H1 (cell line): ENCODE measurements around the gene ZNF619. TPM values are rescaled to one million over a fixed set of nuclear protein-coding genes. Genes with fewer than 3 reads are reported as not detected.

ENCODE experiments used
- CTCF ChIA-PET: fragments of 300-600 bp; sonication (Branson Sonifier 250); formaldehyde crosslinking; loops from one replicate; lab custom pipeline; 2021; ENCODE audit not compliant: partially characterized antibody; lab: Charles Lee
- POLR2A ChIA-PET: fragments of 300-600 bp; sonication (Branson Sonifier 250); formaldehyde crosslinking; loops from one replicate; lab custom pipeline; 2021; ENCODE audit warnings: inconsistent platforms; ENCODE audit not compliant: partially characterized antibody; lab: Charles Lee
- DNase-seq, 2 experiments: peaks; one replicate each; pipeline versions ENCODE4 v3.0.0 to v3.0.0-alpha.2; 2010 to 2022; ENCODE audit warnings: low spot score in 2 of 2, low read depth in 1 of 2, mixed read lengths in 1 of 2
- FAIRE-seq: peaks from 2 replicates; lab custom pipeline; 2011; peaks lifted over from hg19 to GRCh38; lab: Jason Lieb, UNC
- H2AFZ ChIP-seq: 2 replicates; pipeline ENCODE4 v1.8.1; 2012; ENCODE audit warnings: low read length, inconsistent platforms
- H2AK5ac ChIP-seq: 2 replicates; pipeline ENCODE4 v1.6.1; 2013; ENCODE audit warnings: low read depth, low read length
- H2BK120ac ChIP-seq: replicated peaks from 2 replicates; pipeline ENCODE3; 2013; ENCODE audit warnings: low read depth, low read length, inconsistent platforms
- H2BK12ac ChIP-seq: 2 replicates; pipeline ENCODE4 v1.6.1; 2013; ENCODE audit warnings: low read depth, low read length
- H2BK15ac ChIP-seq: 2 replicates; pipeline ENCODE4 v1.6.1; 2013; ENCODE audit warnings: low read length
- H2BK20ac ChIP-seq: 2 replicates; pipeline ENCODE4 v1.6.1; 2013; ENCODE audit warnings: low read length
- H2BK5ac ChIP-seq: 2 replicates; pipeline ENCODE4 v1.6.1; 2013; ENCODE audit warnings: low read depth, low read length
- H3K14ac ChIP-seq: 2 replicates; pipeline ENCODE4 v1.6.1; 2013; ENCODE audit warnings: inconsistent platforms; ENCODE audit not compliant: insufficient read length
- H3K18ac ChIP-seq: 2 replicates; pipeline ENCODE4 v1.6.1; 2013; ENCODE audit warnings: low read length; ENCODE audit errors: extremely low read depth
- H3K23ac ChIP-seq: 2 replicates; pipeline ENCODE4 v1.6.1; 2013; ENCODE audit warnings: inconsistent platforms; ENCODE audit not compliant: insufficient read length
- H3K23me2 ChIP-seq: 2 replicates; pipeline ENCODE4 v1.6.1; 2013; ENCODE audit warnings: low read depth, low read length
- H3K27ac ChIP-seq: 2 replicates; pipeline ENCODE4 v1.6.1; 2011; ENCODE audit warnings: low read depth, low read length, inconsistent platforms
- H3K27me3 ChIP-seq, 4 experiments: replicated peaks in 1 of 4; 1 replicate in 1 of 4; 2 replicates in 3 of 4; pipeline versions ENCODE4 v1.6.1 to v1.8.1; 2011 to 2013; ENCODE audit warnings: low read length in 3 of 4, mild to moderate bottlenecking in 3 of 4, inconsistent platforms in 2 of 4, mixed read lengths in 2 of 4, moderate library complexity in 1 of 4; ENCODE audit not compliant: control insufficient read depth in 3 of 4, insufficient read depth in 3 of 4; ENCODE audit errors: extremely low read depth in 1 of 4
- H3K36me3 ChIP-seq, 4 experiments: 2 replicates each; pipeline versions ENCODE4 v1.6.1 to v1.8.1; 2011 to 2013; ENCODE audit warnings: mild to moderate bottlenecking in 4 of 4, low read length in 3 of 4, moderate library complexity in 2 of 4, control low read depth in 1 of 4, inconsistent platforms in 1 of 4; ENCODE audit not compliant: insufficient read depth in 4 of 4, control insufficient read depth in 2 of 4
- H3K4ac ChIP-seq: replicated peaks from 2 replicates; pipeline ENCODE3; 2013; ENCODE audit warnings: low read length, low read depth, mixed read lengths, inconsistent platforms; ENCODE audit not compliant: insufficient read length
- H3K4me1 ChIP-seq, 4 experiments: replicated peaks in 1 of 4; 1 replicate in 1 of 4; 2 replicates in 3 of 4; pipeline versions ENCODE4 v1.6.1 to v1.8.1; 2011 to 2013; ENCODE audit warnings: low read length in 3 of 4, inconsistent platforms in 2 of 4, mixed read lengths in 1 of 4; ENCODE audit not compliant: insufficient read depth in 4 of 4, control insufficient read depth in 3 of 4
- H3K4me2 ChIP-seq, 2 experiments: 2 replicates each; pipeline versions ENCODE4 v1.6.1 to v1.8.1; 2011 to 2013; ENCODE audit warnings: low read depth in 2 of 2, low read length in 2 of 2, control low read depth in 1 of 2, inconsistent platforms in 1 of 2, mild to moderate bottlenecking in 1 of 2; ENCODE audit not compliant: insufficient read depth in 1 of 2
- H3K4me3 ChIP-seq, 4 experiments: fragments of 200-600, 300-600 bp in 1 of 4; sonication (generic), shearing (Covaris generic), sonication (Bioruptor Twin) in 1 of 4; 2 replicates each; pipeline versions ENCODE4 v1.5.1 to v1.8.1; 2011 to 2016; ENCODE audit warnings: low read length in 4 of 4, low read depth in 3 of 4, control low read depth in 2 of 4, inconsistent platforms in 2 of 4, mild to moderate bottlenecking in 2 of 4, mixed read lengths in 1 of 4, moderate library complexity in 1 of 4; ENCODE audit not compliant: insufficient read depth in 2 of 4; ENCODE audit errors: extremely low read depth in 1 of 4
- H3K56ac ChIP-seq: replicated peaks from 2 replicates; pipeline ENCODE3; 2013; ENCODE audit warnings: low read depth, mild to moderate bottlenecking, mixed read lengths, low read length, inconsistent platforms; ENCODE audit not compliant: insufficient read length
- H3K79me1 ChIP-seq: 2 replicates; pipeline ENCODE4 v1.6.1; 2013; ENCODE audit warnings: low read depth, low read length, control low read depth
- H3K79me2 ChIP-seq, 2 experiments: 2 replicates each; pipeline versions ENCODE4 v1.6.1 to v1.8.1; 2012 to 2013; ENCODE audit warnings: low read length in 2 of 2, mild to moderate bottlenecking in 2 of 2, inconsistent platforms in 1 of 2; ENCODE audit not compliant: insufficient read depth in 2 of 2, control insufficient read depth in 1 of 2
- H3K9ac ChIP-seq, 4 experiments: replicated peaks in 1 of 4; 1 replicate in 1 of 4; 2 replicates in 3 of 4; pipeline versions ENCODE4 v1.6.1 to v1.8.1; 2011 to 2013; ENCODE audit warnings: low read depth in 3 of 4, low read length in 3 of 4, control low read depth in 2 of 4, mild to moderate bottlenecking in 2 of 4, moderate library complexity in 2 of 4, inconsistent platforms in 1 of 4; ENCODE audit errors: extremely low read depth in 1 of 4
- H3K9me3 ChIP-seq, 2 experiments: 2 replicates each; pipeline versions ENCODE4 v1.6.1 to v1.8.1; 2012 to 2013; ENCODE audit warnings: mild to moderate bottlenecking in 2 of 2, moderate library complexity in 2 of 2, control low read depth in 1 of 2, inconsistent platforms in 1 of 2, low read depth in 1 of 2, low read length in 1 of 2, mixed read lengths in 1 of 2; ENCODE audit not compliant: insufficient read depth in 2 of 2
- H4K20me1 ChIP-seq, 2 experiments: replicated peaks in 1 of 2; 2 replicates each; pipeline versions ENCODE3 to v1.8.1; 2011 to 2013; ENCODE audit warnings: inconsistent platforms in 2 of 2, low read length in 2 of 2, mild to moderate bottlenecking in 1 of 2; ENCODE audit not compliant: insufficient read depth in 2 of 2, control insufficient read depth in 1 of 2
- H4K5ac ChIP-seq: 2 replicates; pipeline ENCODE4 v1.6.1; 2013; ENCODE audit warnings: low read length, low read depth, mixed read lengths, inconsistent platforms; ENCODE audit not compliant: insufficient read length
- H4K8ac ChIP-seq: 2 replicates; pipeline ENCODE4 v1.8.0; 2013; ENCODE audit warnings: mild to moderate bottlenecking, moderate library complexity, low read length, inconsistent platforms; ENCODE audit not compliant: insufficient read depth; ENCODE audit errors: extremely low read depth
- H4K91ac ChIP-seq: replicated peaks from 2 replicates; pipeline ENCODE3; 2013; ENCODE audit warnings: low read length, mixed read lengths, inconsistent platforms; ENCODE audit not compliant: insufficient read length
- ASH2L ChIP-seq: fragments of 200-600, 300-600 bp; sonication (generic); IDR thresholded peaks from one replicate; pipeline ENCODE4 v1.7.1; 2017; ENCODE audit warnings: low read length
- CEBPB ChIP-seq: IDR thresholded peaks from 2 replicates; pipeline ENCODE4 v1.6.1; 2012; ENCODE audit warnings: low read depth, low read length
- FOSL1 ChIP-seq: IDR thresholded peaks from 2 replicates; pipeline ENCODE4 v1.6.1; 2011; ENCODE audit warnings: mild to moderate bottlenecking, low read depth, low read length, moderate library complexity; ENCODE audit not compliant: insufficient read depth
- HDAC2 ChIP-seq, 2 experiments: fragments of 300-600 bp in 1 of 2; sonication (generic) in 1 of 2; IDR thresholded peaks; 2 replicates each; pipeline ENCODE4 v1.6.1; 2011 to 2012; ENCODE audit warnings: low read depth in 2 of 2, low read length in 2 of 2, mild to moderate bottlenecking in 2 of 2, moderate library complexity in 2 of 2, borderline replicate concordance in 1 of 2, inconsistent platforms in 1 of 2
- JUND ChIP-seq: IDR thresholded peaks from 2 replicates; pipeline ENCODE4 v1.6.1; 2011; ENCODE audit warnings: mild to moderate bottlenecking, improper control_type of control experiment, low read length
- POLR2A ChIP-seq, 2 experiments: IDR thresholded peaks; 1 replicate in 1 of 2; 2 replicates in 1 of 2; pipeline ENCODE4 v1.6.1; 2011; ENCODE audit warnings: low read depth in 2 of 2, low read length in 2 of 2, mild to moderate bottlenecking in 2 of 2; ENCODE audit errors: control extremely low read depth in 1 of 2
- SAP30 ChIP-seq: fragments of 300-600 bp; sonication (generic); IDR thresholded peaks from 2 replicates; pipeline ENCODE4 v1.7.1; 2012; ENCODE audit warnings: low read length, moderate library complexity, mild to moderate bottlenecking, inconsistent platforms; ENCODE audit not compliant: insufficient read depth, insufficient replicate concordance
- SIN3A ChIP-seq, 2 experiments: IDR thresholded peaks in 1 of 2; conservative IDR thresholded peaks in 1 of 2; 2 replicates each; pipeline ENCODE4 v1.6.1; 2011 to 2012; ENCODE audit warnings: low read length in 2 of 2, improper control_type of control experiment in 1 of 2, low read depth in 1 of 2, mild to moderate bottlenecking in 1 of 2
- SP1 ChIP-seq: IDR thresholded peaks from 2 replicates; pipeline ENCODE4 v1.6.1; 2011; ENCODE audit warnings: low read depth, low read length
- TAF1 ChIP-seq: IDR thresholded peaks from 2 replicates; pipeline ENCODE4 v1.6.1; 2011; ENCODE audit warnings: mild to moderate bottlenecking, low read depth, low read length
- TEAD4 ChIP-seq: IDR thresholded peaks from 2 replicates; pipeline ENCODE4 v1.6.1; 2012; ENCODE audit warnings: low read depth, low read length, inconsistent platforms, mixed read lengths
- YY1 ChIP-seq: IDR thresholded peaks from 2 replicates; pipeline ENCODE4 v1.6.1; 2011; ENCODE audit warnings: low read depth, mild to moderate bottlenecking, low read length
- WGBS, 2 experiments: shearing (Covaris generic) in 1 of 2; methylation state at CpG; one replicate each; pipeline versions ENCODE4 v1.1.6 to v1.1.7; 2013 to 2015; ENCODE audit warnings: low lambda C conversion rate in 2 of 2, mixed read lengths in 2 of 2, inconsistent platforms in 1 of 2, low coverage in 1 of 2, missing lambda C conversion rate in 1 of 2; ENCODE audit not compliant: insufficient replicate concordance in 2 of 2, insufficient coverage in 1 of 2, insufficient read length in 1 of 2; ENCODE audit errors: extremely low coverage in 1 of 2, missing lambda C conversion rate in 1 of 2; 5-methylcytosine and 5-hydroxymethylcytosine counted together
- polyA plus RNA-seq, 7 experiments: library from polyadenylated mRNA; depleted of rRNA in 3 of 7; stranded (reverse) in 5 of 7; unstranded in 2 of 7; fragments of >200 nt in 5 of 7; fragments of 200-250 nt in 2 of 7; gene quantifications; 1 replicate in 5 of 7; 2 replicates in 1 of 7; 4 replicates in 1 of 7; pipeline versions ENCODE4 v1.2.1 to v1.2.3, GENCODE V29; 2011 to 2013; ENCODE audit warnings: missing spikeins in 2 of 7, mixed read lengths in 2 of 7
- total RNA-seq: library from RNA; stranded (reverse); fragmentation: NEBNext Ultra II Directional; extraction: Animal tissue kit (Norgen Biotek cat#: 25700); gene quantifications from 2 replicates; pipeline ENCODE4 v1.2.1, GENCODE V29; 2021

ZNF619 gene
- total and polyA plus RNA-seq, 2 of the 8 experiments (the other 6 are each of a cell fraction or from before 2014, with no cell fraction given), result 2.3 to 8.2 TPM

- Histone ChIP-seq H4K91ac (peak within 1 kb of the TSS; percentile 98), H4K20me1 (no peaks in the 10 kb centered on the region), H3K4me2 (peak within 1 kb of the TSS; percentile 96), H2AFZ (peak within 1 kb of the TSS; percentile 47), H3K9ac (peak within 1 kb of the TSS; percentile 93 to 96 (median 94)), H3K4ac (peak within 1 kb of the TSS; percentile 91), H3K4me1 (peaks cover 0 to 4% (median 0%) of the 10 kb centered on the region in 4 experiments; a peak in 2 of 7 replicates), H4K5ac (peak within 1 kb of the TSS; percentile 99), H3K36me3 (peaks cover under 1 to 10% (median 1%) of the 10 kb centered on the region in 4 experiments; a peak in 5 of 8 replicates), H3K56ac (peak within 1 kb of the TSS; percentile 95), H2BK20ac (no peak within 1 kb of the TSS), H3K23ac (no peak within 1 kb of the TSS), H3K4me3 (peak within 1 kb of the TSS; percentile 83 to 85 (median 84)), H2BK120ac (peak within 1 kb of the TSS; percentile 13), H4K8ac (peak within 1 kb of the TSS; percentile 99), H3K27me3 (no peaks in the 10 kb centered on the region), H3K79me1 (peaks cover 2% of the 10 kb centered on the region; the same call in 1 of the 2 replicates), H3K79me2 (peaks cover 0 to 20% of the 10 kb centered on the region in 2 experiments; a peak in 2 of 4 replicates), H3K14ac (no peak within 1 kb of the TSS), H2AK5ac (no peak within 1 kb of the TSS), H3K23me2 (peaks cover 8% of the 10 kb centered on the region), H3K27ac (peak within 1 kb of the TSS; percentile 95), H2BK5ac (peak within 1 kb of the TSS; percentile 96), H3K9me3 (no peaks in the 10 kb centered on the region), H2BK12ac (no peak within 1 kb of the TSS), H2BK15ac (peak within 1 kb of the TSS; percentile 85; the same call in 1 of the 2 replicates), H3K18ac (peak within 1 kb of the TSS; percentile 98)
- POLR2A ChIA-PET, result interaction anchor here (0.6 to 3.8 kb wide), 26 partner anchors 8 to 674 kb away, joined by 3 to 78 read pairs (median 4); partner anchors contain the start of genes CTNNB1, RPL14, ZNF619 and ZNF620
- 2% methylated on average over 48 of the region's 59 CpGs; no CpG with 5 or more reads in 1 of the 2 experiments for WGBS, 2 experiments
- CTCF ChIA-PET, result interaction anchor here (1.8 to 3.6 kb wide), 2 partner anchors 19 to 198 kb away, joined by 5 to 14 read pairs; partner anchors contain the start of gene ZNF620
- DNase-seq (peak; percentile 39 to 94), FAIRE-seq (no peak)
- TF ChIP-seq CEBPB, result no peak
- TF ChIP-seq SP1, result 0 out of 2 replicates have a peak, but pooled peaks have one; percentile 26
- TF ChIP-seq TEAD4, result no peak
- TF ChIP-seq JUND, result no peak; the same call in 1 of the 2 replicates
- TF ChIP-seq SIN3A (conservative IDR thresholded peaks at IDR 0.05 in 1 of 2, IDR thresholded peaks at IDR 0.05 in 1 of 2; ENCODE audit: low read depth in 1 of 2, low read length in 2 of 2), result peak; percentile 20 to 63; a peak in 1 of 4 replicates
- TF ChIP-seq YY1, result peak; percentile 67
- peak; percentile 36 for TF ChIP-seq SAP30
- peak; percentile 97 to 99 for TF ChIP-seq POLR2A (IDR thresholded peaks at IDR 0.05; ENCODE audit: control extremely low read depth in 1 of 2, low read depth in 2 of 2, low read length in 2 of 2)
- no peak for TF ChIP-seq FOSL1
- TF ChIP-seq HDAC2 (IDR thresholded peaks at IDR 0.05; ENCODE audit: borderline replicate concordance in 1 of 2, low read depth in 2 of 2, low read length in 2 of 2), result no peak
- peak; percentile 89 for TF ChIP-seq ASH2L
- TF ChIP-seq TAF1, result peak; percentile 98
Observed at GRCh38 chr3:40524568-40525285, 47.8 kb downstream of the ZNF619 start, which contains the start of gene ZNF621. Gene ZNF621, plus strand, starts transcription at chr3:40524960. Its CDS starts 881 bp downstream, at chr3:40525841.
